ENCODE data around the gene TOX2.

Gene TOX2

GRCh38 chr20:43957392-43957791 lies 42.7 kb downstream of the TOX2 start:
- DNase-seq (ENCODE audit: low read depth, low spot score) = no peak

DNA sequence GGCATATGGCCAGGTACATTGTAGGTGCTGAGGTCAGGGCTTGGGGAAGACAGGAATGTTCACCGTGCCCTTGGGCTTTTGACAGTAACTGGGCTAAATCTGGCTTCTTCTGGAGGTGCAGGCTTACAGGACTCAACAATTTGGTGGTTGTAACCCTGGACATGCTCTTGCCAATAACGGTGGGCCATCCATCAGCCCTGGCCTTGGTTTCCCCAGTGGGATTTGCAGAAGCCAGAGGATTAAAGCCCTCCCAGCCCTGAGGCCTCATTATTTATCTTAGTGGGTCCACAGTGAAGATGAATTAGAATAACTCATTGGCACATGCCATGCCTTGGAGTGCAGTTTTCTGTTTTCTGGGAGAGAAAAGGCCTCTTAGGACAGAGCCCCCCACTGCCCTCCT lies 44.0 kb downstream of the TOX2 start:
- DNase-seq (ENCODE audit: low read depth, low spot score) = no peak

- no peak for DNase-seq (ENCODE audit: low read depth, low spot score)
Measured at GRCh38 chr20:43959079-43959919, 44.6 kb downstream of the TOX2 start.

- no peak for DNase-seq (ENCODE audit: low read depth, low spot score)
Measured at GRCh38 chr20:43959920-43960227, 45.2 kb downstream of the TOX2 start.

- no peak for DNase-seq (ENCODE audit: low read depth, low spot score)
Measured at GRCh38 chr20:43960231-43960630, 45.6 kb downstream of the TOX2 start.

DNA sequence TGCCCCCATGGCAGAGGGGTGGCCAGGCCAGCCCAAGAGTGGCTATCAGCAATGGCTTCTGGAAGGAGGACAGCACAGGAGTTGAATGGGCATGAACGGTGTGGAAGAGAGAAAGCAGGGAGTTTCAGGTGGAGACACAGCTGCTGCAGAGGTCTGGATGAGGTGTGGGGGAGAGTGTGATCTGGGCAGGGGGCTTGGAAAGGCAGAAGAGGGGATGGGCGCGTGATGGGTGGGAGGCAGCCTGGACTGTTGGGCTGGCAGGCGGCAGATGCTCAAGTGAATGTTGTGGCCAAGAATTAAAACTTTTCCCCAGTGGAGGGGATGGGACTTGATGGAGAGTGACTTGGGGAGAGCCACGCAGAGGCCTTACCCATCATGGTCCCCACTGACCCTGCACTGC lies 46.5 kb downstream of the TOX2 start:
- DNase-seq (ENCODE audit: low read depth, low spot score) = no peak

DNA sequence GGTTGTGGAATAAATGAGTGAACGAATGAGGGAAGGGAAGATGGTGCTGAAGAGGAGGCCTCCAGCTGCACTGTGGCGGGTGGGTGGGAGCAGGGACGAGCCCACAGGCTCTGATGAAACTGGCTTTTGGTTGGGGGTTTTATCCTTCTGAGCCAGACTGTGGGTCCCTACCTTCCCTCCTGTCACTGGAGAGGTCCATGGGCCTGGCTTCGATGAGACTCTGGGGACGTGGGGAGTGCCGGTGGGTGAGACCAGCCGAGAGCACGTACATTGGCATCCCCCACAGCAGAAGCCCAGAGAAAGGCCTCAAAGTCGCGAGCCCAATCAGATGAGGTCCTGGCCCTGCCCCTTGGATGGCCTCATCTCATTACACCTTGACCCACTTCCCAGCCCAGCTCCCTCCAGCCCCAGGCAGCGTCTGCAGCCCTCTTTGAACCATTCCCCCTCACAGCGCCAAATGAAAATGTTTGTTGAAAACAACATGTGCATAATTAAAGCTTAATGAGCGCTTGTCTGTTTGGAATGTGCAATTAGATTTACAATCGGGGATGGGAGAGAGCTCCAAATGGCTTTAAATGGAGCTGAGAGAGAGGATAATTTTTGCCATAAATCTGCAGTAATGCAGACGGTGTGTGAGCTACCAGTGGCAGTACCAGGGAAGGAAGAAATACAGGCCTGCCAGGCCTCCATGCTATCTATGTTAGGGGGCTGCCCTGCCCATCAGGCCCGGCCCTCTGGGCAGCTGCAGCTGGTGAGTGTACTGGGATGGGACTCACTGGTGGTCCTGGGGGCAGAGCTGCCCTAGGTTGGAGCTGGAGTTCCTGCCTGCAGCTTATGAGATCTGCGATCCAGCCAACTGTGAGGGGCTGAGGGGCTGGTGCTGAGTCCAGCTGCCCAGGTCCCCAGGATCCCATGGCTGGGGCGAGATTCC lies 47.2 kb downstream of the TOX2 start:
- no peak for DNase-seq (ENCODE audit: low read depth, low spot score)

GRCh38 chr20:43962530-43962929 lies 47.9 kb downstream of the TOX2 start:
- DNase-seq (ENCODE audit: low read depth, low spot score) = no peak

- no peak for DNase-seq (ENCODE audit: low read depth, low spot score)
Measured at GRCh38 chr20:43963233-43963632, 48.6 kb downstream of the TOX2 start.

DNA sequence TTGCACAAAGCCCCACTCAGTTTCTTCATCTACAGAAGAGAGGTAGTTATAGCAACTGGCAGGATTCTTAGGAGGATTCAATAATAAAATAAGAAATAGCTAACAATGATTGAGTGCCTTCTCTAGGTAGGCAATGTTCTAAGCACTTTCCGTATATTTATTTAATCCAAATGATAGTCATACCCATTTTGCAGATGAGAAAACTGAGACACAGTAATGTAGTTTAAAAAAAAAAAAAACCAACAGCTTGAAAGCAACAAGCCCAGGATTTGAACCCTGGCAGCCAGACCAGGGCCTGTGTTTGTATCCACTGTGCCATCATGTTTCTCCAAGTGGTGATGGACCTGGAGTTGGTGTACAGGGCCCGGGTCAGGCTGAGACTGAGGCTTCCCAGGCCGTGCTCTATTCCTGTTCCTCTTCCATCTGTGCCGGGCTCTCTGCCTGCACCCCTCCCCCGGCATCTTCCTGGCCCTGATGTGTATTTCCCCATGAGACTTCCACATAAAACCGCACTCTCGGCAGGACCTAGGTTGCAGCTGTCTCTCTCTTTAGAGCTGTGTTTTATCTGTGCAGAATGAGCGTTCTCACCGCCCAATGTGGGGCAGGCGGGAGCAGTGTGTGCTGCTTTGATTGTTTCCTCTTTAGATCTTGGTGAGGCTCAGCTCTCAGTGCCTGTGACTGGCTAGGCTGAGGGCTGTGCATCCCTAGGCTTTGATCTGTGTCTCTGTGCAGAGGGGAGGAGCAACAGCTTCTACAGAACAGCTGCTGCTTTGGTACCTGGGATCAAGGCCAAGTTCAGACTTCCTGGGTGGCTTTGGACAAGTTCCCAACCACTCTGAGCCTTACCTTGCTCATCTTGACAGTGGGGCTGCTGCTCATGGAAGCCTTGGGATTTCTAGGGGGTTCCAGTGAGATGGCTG lies 49.5 kb downstream of the TOX2 start:
- no peak for DNase-seq (ENCODE audit: low read depth, low spot score)

- DNase-seq (ENCODE audit: low read depth, low spot score) = no peak
Measured at GRCh38 chr20:43968341-43969000, 53.8 kb downstream of the TOX2 start.

DNA sequence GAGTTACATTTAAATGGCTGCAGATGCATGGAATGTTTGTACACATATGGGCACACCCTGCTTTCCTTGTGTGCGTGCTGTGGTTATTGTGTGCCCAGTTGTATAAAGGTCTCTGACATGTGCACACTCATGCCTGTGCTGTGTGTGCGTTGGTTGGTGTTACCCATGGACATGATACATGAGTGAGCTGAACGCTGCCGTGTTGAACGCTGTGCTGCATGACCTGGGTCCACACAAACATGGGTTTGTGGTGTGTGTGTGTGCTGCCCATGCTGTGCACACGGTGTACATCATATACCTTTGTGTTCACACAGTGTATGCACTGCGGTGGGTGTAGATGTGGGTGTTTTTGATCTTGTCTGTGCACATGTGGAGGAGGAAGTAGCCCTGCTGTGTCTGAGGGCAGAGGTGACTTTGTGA lies 54.4 kb downstream of the TOX2 start:
- no peak for DNase-seq (ENCODE audit: low read depth, low spot score)

DNA sequence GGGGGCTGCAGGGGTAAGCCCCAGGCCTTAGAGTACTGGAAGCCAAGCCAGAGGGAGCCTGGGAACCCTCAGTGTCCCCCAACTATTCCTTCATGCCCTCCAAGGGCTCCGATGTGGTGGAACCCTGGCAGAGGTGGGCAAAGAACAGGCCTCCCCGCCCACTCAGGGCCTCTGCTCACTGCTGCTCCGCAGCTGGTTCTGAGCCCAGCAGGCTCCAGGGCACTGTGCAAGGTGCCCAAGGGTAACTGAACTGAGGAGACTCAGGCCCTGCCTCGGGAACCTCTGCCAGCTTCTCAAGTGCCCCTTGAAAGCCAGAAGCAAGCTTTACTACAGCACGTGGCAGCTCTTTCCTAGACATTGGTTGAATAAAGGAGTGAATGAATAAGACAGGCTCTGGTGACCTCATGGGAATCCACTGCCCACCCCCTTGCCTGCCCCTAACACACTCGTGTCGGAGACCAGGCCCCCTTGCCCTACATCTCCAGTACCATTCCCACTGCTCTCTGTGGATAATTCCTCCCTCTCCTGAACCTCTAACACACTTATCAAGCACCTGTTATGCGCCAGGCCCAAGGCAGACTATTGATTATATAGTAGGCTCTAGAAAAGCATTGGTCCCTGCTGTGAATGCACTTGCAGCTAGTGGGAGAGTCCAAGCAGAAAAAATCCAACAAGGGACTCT lies 55.0 kb downstream of the TOX2 start:
- DNase-seq (ENCODE audit: low read depth, low spot score) = no peak

GRCh38 chr20:43971267-43971666 lies 56.6 kb downstream of the TOX2 start:
- DNase-seq (ENCODE audit: low read depth, low spot score) = no peak

DNA sequence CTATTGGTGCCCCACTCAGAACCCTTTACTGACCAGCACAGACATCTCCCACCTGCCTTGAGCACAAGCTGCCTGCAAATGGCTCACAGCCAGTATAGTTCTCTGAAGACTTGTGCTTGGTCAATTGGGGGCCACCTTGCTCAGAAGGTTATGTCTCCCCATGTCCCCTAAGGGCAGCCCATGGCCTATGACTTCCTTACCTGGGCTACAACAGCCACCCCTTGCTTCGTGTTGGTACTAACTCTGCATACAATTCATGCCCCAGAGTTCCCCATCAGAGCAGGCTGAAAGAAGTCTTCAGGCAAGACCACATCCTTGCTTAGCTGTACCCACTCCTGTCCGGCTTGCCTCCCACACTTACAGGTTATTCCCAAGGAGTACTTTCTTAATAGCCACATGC lies 57.4 kb downstream of the TOX2 start:
- no peak for DNase-seq (ENCODE audit: low read depth, low spot score)

- DNase-seq (ENCODE audit: low read depth, low spot score) = no peak
Measured at GRCh38 chr20:43972692-43973091, 58.0 kb downstream of the TOX2 start.

DNA sequence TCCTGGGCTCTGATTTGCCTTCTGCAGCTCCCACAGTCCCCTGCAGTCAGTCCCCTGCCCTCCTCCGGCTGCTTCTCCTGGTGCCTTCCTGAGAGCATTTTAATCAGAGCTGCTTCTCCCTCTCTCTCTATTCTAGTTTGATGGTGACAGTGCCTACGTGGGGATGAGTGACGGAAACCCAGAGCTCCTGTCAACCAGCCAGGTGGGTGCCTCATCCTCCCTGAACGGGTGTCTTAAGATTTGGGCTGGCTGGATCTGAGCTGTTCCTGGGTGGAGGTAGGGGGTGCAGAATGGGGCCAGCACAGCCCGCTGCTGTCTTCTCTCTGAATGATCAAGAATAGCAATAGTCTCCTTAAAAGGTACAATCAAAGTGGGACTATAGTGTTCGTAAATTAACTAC lies 58.6 kb downstream of the TOX2 start:
- DNase-seq (ENCODE audit: low read depth, low spot score) = no peak

DNA sequence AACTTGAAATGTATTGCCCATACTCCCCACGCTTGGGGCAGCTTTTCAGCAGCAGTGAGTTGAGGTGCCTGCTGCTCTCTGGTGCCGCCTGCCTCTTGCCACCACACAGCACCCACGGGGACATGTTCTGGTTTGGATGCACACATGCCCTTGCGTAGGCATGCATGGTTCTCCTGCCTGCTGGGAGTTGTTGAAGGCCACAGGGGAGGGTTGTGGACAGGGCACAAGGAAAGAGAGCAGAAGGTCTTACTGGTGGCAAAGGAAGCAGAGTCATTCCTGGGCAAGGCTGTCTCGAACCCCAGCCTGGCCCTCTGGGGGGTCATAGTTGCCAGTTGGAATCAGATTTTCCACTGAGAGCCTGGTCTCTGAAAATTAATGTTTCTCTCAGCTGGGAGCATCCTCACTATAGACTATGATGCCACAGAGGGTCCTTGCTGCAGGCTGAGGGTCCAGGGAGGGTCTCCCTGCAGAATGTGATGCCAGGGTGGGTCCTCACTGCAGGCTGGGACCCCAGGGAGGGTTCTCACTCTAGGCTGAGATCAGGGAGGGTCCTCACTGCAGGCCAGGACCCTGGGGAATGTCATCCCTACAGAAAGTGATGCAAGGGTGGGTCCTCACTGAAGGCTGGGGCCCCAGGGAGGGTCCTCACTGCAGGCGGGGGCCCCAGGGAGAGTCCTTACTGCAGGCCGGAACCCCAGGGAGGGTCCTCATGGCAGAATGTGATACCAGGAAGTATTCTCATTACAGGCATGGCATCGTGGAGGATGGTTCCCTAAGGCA lies 59.2 kb downstream of the TOX2 start:
- DNase-seq (ENCODE audit: low read depth, low spot score) = no peak

DNA sequence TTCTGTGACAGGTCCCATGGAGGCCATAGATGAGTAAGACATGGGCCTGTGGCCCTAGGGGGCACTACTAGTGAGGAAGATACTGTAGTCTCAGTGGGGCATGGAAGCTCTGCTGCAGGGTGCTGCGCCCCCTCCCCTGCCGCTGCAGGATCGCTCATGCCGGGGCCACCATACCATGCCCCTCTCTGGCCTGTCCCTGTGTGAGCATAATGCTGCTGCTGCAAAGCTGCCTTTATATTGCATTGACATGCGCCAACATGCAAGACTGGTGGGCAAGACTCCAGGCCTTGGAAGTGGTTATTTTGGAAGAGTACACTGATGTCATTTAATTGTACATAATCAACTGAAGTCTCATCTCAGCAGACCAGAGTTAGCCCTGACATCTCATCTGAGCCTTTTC lies 60.0 kb downstream of the TOX2 start:
- no peak for DNase-seq (ENCODE audit: low read depth, low spot score)

All from activated CD4-positive, CD25-positive, alpha-beta regulatory T cell treated with anti-CD3 and anti-CD28 coated beads, Interleukin-2, amount 50 U/mL, for 16 hours (primary cell).